ENCODE results near the gene GJA3.

The GJA3 gene

DNA sequence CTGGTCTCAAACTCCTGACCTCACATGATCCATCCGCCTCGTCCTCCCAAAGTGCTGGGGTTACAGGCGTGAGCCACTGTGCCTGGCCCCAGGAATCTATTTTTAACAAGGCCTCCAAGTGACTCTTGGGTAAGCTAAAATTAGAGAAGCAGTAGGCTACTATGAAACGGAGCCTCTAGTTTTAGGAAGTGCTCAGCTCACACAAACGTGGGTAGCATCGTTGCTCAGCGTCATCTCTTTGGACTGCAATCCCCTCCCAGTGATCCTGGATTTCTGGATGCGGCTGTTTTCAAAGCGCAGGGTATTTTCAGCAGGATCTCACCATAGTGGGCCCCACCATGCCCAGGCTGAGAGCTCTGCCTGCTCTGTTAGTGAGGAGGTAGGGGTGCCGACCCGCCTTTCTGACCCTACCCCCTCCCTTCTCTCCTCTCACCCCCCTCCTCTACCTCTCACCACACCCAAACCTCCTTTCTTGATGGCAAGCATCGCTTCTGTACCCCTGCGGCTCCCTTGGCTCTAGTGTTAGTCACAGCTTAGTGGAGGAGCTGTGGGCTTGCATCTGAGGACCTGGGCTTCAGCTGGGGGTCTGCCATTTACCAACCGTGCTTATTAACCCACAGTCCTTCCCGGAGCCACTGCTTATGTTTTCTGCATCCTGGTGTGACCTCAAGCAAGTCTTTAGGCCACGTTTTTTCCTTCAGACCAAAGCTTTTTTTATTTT lies 34.2 kb downstream of the GJA3 start:
- no peak for FAIRE-seq

DNA sequence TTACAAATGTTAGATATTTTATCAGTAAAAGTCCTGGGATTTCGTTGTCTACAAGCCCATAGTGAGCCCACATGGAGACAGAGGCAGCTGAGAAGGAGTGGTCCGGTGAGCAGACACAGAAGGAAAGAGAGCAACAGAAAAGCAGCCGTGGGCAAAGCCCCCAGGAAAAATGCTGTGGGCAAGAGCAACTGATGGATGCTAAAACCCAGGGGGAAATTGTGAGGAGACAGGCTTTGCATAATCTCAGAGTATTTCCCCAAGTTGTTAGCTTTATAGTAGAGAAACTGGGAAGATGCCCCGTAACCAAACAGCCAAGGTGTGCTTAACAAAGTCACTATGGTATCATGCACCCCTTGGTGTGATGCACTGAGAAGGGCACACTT lies 35.1 kb downstream of the GJA3 start:
- FAIRE-seq = no peak

DNA sequence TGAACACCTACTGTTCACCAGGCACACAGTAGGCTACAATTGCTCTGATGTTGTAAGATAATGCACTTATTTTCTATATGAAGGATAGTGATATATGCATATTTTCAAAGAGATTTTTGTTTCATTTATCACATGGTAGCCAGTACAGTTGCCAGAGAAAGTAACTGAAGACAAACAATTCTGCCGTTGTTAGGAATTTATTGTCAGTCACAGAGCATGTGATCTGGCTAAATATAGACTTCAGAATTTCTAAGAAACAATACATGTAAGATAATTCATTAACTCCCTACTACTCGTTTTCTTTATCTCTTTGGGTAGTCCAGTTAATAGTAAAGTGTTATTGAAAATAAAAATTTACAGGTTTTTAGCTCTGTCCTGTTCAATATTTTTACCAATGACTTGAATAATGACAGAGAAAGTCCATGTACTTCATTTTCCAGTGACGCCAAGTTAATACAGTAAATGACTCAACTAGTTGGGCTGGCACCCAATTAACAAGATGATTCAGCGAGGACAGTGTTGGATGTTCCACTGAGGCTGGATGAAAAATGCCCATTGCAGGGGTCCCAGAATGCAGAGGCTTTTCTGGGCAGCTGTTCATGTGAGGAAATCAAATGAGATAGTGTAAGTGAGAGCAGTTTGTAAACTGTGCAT lies 35.6 kb downstream of the GJA3 start:
- FAIRE-seq = no peak

DNA sequence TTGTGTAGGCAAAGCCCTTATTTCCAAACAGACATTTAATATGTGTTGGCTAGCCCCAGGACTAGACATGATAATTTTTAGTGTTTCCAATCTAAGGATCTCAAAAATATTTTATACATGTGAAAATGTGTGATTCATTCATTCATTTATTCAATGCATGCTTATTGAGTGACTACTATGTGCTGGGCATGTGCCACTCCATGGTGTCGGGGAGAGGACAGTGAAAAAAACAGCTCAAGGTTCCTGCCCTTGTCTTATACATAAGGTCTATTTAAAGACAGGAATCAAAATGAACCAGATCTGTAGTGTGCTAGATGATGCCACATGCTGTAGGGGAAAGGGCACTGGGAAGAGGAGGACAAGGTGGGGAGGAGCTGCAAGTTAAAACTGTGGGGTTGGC lies 36.5 kb downstream of the GJA3 start:
- no peak for FAIRE-seq

DNA sequence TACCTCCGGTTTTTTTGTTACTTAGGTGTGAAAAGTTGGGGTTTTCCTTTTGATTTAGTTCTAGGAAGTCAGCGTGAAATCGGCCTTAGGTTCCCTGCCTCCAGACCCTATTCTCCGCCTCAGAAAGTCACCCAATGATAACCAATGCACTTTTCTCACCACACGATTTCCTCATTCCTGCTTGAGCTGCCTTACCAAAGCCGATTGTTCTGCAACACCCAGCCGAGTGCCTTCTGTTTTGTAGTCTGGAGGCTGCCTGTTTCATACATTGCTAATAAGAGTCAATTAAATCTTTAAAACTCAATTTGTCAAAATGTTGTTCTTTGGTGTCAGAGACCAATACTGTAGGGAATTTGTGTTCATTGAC lies 39.7 kb downstream of the GJA3 start:
- FAIRE-seq = no peak

DNA sequence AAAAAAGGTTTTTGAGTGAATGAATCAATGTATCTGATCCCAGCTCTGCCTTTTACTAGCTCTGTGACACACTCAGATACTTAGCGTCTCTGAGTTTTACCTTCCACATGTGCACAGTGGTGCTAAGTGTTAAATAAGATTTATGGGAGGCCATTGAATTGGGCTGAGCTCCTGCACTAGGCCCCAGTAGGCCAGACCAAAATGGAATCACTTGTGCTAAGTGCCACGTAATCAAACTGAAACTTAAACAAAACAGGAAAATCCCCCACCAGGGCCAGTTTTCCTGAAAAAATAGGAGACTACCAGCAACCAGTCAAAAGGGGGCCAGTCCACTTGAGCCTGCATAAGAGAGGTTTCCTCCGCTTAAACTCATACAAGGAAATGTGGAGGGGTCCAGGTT lies 40.9 kb downstream of the GJA3 start:
- no peak for FAIRE-seq

DNA sequence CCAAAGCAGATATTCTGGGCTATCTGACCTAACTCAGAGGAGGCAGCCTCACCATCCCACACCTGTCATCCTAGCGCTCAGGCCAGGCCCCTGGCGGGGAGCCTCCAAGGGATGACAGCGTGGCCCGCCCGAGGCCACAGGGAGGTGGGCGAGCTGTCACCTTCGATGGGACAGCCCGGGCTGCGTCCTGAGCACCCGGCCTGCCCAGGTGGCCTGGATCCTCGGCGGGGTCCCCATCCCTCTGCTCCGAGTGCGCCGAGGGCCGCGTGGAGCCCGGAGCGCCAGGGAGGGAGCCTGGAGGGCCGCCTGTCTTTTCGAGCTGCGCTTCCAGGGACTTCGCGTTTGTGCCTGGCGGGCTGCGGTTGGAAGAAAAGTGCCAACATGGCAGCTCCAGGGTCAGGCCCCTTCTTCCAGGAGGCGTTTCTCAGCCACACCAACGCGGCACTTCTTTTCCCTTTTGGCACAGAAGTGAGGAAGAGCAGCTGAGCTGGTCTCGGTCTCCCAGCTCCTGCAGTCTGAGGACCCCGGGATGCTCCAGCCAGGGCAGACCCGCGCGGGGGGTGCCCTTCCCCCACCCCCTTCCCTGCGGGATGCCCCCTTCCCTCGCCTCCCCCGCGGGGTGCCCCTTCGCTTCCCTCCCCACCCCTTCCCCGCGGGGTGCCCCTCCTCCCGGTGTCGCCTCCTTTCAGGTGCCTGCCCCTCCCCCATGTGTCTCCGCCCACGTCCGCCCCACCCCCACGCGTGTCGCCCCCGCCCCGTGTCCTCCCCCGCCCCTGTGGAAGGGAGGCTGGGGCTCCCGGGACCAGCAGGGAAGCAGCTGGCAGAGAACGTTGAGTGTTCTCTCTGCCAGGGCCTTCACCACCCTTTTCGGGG lies 42.3 kb downstream of the GJA3 start:
- no peak for FAIRE-seq

DNA sequence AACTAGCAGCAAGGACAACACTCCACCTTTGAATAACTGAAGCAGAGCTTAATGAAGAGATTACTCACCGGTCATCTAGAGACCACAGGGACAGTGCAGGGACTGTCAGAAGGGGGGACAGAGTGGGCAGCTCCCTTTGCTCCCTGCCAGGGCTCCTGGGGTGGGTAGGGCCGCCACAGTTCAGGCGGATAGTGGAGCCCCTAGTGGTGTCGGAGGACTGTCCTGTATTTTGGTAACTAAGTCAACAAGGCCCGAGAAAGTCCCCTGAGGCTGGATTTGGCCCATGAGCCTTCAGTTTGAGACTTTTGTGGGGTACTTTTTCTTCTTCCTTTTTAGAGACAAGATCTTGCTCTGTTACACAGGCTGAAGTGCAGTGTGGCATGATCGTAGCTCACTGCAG lies 44.6 kb downstream of the GJA3 start:
- FAIRE-seq = no peak

DNA sequence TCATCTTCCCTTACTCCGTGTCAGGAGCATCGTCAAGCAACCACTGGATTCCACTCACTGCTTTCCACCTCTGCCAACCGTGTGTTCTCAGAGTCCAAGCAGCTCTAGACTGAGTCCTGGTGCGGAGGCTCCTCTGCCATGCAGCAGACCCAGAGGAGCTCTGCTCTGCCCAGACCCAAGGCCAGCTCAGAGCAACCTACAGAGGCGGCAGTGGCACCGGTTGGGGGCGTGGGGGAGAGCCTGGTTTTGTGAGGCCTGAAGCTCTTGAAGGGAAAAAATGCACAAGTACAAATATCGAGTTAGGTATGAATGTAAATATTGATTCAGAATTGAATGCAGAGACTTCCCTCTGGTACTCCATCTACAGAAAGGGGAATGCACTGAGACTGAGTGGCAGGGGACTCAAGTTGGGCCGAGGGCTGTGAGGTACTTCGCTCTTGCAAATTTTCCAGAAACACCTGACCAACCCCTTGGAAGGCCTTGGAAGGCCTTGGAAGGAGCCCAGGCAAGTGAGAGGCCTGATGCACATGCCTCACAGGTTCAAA lies 46.7 kb downstream of the GJA3 start:
- FAIRE-seq = no peak

DNA sequence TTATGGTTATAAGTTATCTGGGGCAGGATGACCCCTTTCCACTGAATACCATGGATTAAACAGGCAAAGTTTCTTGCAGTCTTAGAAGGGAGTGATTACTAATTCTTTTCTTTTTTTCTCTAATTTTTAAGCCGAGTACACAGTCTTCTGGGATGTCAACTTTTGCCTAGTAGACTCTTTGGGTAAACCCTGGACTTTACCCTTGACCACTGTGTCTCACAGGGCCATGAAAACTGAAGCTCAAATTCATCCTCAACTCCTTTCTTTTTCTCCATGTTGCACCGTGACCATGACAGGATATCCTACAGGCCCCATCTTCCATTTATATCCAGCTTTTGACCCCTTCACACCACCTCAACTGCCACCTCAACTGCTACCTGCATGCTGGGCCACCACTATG lies 51.8 kb downstream of the GJA3 start:
- FAIRE-seq = no peak

DNA sequence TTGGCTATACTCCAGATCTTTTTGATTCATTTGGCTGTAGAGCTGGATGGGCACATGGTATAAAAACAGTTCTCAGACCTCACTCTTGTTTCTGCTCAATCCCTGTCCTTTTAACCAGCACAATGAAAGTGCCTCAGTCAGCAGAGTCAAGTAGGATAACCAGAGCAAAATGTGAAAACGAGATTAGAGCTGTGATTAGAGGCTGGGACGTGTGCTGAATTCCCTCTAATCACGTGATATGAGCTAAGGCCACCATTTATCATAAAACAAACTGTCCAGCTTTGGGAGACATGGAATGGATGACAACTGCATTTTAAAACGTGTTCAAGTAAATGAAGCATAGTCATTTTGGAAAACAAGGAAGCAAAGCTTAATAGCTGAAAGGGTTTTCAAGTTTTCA lies 54.1 kb downstream of the GJA3 start:
- FAIRE-seq = no peak

DNA sequence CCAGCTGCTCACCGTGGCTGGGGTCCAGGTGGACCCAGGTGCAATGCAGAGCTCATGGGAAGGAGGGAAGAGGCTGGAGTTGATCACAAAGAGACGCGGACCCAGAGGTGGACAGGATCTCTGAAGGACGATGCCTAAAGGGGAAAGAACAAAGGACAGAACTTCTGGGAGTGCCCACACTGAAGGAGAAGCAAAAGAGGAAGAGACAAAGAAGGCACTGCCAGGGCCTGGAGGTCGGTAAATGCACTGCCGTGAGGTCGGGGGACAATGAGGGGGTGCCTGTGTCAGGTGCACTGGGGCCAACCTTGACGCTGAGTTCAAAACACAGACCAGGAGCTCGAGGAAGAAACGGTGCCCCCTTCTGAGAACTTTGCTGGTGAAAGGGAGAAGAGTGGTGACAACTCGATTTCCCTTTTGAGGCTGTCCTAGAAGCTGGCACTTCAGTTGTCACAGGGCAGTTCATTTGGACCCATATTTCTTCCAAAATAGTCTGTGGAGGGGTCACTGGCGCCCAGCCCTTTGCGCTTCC lies 55.6 kb downstream of the GJA3 start:
- FAIRE-seq = no peak

DNA sequence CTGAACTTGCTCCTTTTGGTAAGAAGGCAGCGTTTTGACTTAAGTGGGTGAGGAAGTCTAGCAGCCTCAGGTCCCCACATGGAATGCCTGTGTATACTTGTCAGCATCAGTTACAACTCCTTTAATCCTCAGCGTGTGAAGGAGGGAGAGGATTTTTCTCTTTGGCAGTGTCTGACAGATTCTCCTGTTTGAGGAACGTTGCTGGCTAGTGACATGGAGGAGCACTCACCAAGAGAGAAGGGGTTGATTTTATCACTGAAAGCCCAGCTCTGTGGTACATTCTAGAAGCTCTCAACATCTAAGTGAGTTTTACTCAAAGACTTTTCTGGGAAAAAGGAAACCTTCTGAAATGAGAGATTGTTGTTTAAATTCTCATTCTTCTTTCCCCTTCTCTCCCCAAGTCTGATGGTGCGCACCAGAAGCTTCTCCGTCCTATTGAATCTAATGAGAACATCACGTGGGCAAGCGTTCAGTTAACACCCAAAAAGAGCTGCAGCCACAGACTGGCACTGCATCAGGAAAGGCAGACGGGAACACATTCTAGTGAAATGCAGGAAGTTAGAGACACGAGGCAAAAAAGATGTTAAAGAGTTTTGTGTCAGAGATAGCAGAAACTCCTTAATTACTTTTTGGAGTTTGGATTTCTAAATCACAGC lies 58.2 kb downstream of the GJA3 start:
- FAIRE-seq = no peak

DNA sequence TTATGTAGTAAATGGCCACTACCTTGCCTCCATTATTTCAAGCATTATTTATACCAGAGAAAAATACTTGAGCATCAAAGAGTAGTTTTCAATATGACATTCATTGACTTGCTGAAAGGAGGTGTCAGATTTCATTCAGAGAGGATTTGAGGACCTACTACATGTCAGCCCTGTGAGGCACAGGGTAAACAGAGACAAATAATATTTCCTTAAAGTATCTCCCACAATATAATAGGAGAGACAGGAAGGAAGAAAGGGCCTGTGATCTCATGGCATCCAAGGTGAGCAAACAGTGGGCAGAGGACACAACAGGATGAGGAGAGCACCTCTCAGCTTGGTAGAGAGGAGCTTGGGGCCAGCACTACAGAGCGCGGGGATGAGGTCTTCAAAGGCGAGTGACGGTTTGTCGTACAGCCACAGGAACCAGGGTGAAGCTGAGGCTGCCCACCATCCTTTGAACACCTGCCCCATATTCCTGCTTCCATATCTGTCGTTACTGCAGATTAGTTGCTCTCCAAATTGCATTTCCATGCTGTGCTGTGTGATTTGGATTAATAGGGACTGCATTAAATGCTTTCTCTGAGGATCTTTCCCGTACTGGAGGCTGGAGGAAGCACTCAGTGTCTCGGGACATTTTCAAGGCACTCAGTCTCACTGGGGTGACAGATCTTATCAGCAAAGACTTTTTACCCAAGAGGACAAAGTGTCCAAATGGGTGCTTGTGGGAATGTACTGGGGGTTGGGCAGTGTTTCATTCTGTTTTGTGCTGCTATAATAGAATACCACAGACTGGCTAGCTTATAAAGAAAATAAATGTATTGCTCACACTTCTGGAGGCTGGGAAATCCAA lies 59.2 kb downstream of the GJA3 start:
- FAIRE-seq = no peak

DNA sequence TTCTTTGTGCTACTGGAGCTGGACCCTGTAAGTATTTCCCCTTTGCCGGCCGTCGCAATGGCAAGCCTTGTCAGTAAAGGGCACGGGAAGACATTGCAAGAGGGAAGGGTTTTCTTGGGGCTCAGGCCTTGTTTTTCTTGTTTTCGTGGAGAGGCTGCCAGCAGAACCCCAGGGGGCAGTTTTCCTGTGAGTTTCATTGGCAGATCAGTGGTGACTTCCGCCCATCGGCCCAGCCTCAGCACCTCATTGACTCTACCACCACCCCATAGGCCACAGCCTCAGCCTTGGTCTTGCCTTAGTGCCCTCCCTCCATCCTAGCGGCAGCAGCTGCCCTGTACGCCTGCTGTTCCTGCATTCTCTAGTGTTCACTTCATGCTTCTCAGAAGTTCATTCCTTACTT lies 61.5 kb downstream of the GJA3 start:
- no peak for FAIRE-seq

DNA sequence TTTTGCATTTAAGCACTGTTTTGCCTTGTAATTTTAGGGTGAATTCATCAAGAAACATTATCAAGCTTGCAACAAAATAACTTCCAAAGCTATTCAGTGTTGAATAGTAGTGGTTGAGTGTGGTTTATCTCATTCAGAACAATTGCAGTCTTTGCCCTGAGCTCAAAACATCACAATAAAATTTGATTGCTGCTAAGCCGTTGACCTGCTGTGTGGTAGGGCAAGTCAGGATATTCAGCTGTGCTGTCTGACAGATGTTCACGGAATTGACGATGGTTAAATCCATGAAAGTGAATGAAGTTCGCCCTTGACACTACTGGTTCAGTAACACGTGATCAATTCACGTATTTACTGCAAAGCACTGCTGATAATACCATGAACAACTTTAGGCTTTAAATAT lies 66.9 kb downstream of the GJA3 start:
- FAIRE-seq = no peak

DNA sequence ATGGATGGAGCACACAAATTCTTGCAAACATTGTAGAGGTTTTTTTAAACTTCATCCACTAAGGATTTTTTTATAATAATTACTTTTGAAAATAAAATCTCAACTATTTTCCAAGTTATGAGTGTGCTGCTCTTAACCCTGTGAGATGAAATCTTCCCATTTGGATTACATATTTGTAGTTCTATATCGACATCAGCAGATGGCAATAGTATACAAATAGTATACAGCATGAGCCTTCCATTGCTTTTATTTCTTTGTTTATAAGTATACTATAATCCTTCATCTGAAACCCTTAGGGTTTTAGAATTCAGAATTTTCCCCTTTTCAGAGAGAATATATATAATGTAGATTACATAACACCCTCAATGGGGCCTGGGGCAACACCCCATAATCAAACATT lies 70.5 kb downstream of the GJA3 start:
- peak; percentile 98 for FAIRE-seq

Measured in A204.1 (cell line).